ENCODE data around the gene SPACA6.

DNA sequence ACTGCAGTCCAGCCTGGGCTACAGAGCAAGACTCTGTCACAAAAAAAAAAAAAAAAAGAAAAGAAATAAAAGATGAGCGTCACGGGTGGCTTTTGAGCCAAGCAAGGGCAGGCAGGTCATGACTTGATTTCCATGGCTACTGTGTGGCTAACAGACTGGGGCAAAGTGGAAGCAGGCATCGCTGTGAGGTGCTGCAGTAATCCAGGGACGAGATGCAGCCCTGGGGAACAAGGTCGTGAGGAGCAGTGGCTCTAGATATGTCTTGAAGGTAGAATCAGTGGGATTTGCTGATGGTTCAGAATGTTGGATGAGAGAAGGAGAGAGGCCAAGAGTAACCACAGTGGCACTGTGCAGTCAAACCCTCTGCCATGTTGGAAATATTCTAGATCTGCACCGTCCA lies 16.4 kb downstream of the SPACA6 start:
- TF ChIP-seq, protein P1, sequence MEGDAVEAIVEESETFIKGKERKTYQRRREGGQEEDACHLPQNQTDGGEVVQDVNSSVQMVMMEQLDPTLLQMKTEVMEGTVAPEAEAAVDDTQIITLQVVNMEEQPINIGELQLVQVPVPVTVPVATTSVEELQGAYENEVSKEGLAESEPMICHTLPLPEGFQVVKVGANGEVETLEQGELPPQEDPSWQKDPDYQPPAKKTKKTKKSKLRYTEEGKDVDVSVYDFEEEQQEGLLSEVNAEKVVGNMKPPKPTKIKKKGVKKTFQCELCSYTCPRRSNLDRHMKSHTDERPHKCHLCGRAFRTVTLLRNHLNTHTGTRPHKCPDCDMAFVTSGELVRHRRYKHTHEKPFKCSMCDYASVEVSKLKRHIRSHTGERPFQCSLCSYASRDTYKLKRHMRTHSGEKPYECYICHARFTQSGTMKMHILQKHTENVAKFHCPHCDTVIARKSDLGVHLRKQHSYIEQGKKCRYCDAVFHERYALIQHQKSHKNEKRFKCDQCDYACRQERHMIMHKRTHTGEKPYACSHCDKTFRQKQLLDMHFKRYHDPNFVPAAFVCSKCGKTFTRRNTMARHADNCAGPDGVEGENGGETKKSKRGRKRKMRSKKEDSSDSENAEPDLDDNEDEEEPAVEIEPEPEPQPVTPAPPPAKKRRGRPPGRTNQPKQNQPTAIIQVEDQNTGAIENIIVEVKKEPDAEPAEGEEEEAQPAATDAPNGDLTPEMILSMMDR (IDR thresholded peaks at IDR 0.05) = no peak
- TF ChIP-seq POLR2A (IDR thresholded peaks at IDR 0.05) = no peak

All from heart left ventricle (tissue), 13 donors.